GM12801 (cell line): ENCODE measurements around the gene TMEM187.

ENCODE experiments used
- TF ChIP-seq, protein P1 (sequence below): IDR thresholded peaks from one replicate; pipeline ENCODE4 v1.5.1; 2011; ENCODE audit warnings: control low read depth; ENCODE audit not compliant: insufficient read length; ENCODE audit errors: extremely low read depth

The TMEM187 gene

DNA sequence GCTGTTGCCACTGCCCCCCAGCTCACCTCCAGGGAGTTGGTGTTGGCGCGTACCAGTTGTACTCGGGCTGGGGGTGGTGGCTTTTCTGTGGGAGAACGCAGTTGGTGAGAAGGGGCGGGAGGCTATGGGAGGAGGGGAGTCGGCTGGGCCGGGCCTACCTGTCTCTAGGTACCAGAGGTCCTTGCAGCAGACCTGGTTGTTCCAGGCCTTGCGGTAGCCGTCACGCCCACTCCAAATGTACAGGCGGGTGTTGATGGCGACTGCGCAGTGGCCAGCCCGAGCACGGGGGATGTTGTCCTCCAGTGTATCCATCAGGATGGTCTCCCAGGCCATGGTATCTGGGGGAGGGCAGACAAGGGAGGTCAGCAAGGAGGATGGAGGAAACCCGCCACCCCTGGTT lies 12.5 kb upstream of the TMEM187 start:
- TF ChIP-seq, protein P1, sequence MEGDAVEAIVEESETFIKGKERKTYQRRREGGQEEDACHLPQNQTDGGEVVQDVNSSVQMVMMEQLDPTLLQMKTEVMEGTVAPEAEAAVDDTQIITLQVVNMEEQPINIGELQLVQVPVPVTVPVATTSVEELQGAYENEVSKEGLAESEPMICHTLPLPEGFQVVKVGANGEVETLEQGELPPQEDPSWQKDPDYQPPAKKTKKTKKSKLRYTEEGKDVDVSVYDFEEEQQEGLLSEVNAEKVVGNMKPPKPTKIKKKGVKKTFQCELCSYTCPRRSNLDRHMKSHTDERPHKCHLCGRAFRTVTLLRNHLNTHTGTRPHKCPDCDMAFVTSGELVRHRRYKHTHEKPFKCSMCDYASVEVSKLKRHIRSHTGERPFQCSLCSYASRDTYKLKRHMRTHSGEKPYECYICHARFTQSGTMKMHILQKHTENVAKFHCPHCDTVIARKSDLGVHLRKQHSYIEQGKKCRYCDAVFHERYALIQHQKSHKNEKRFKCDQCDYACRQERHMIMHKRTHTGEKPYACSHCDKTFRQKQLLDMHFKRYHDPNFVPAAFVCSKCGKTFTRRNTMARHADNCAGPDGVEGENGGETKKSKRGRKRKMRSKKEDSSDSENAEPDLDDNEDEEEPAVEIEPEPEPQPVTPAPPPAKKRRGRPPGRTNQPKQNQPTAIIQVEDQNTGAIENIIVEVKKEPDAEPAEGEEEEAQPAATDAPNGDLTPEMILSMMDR: no peak

DNA sequence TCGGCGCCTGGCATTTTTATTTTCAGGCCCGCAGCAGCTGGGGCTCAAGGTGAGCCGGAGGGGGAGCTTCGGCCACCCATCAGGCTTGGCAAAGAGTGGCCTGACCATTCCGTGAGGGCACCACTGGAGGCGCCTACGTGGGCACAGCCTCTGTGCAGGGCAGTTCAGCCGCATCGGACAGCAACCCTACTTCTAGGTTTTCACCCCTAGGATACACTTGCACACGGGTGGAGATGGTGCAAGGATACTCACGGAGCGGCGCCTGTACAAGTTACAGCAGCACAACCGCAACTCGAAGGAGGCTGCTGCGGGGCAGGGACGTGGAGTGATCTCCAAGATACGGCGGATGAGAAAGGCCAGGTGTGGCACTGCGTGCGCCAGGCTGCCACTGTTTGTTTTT lies 11.8 kb upstream of the TMEM187 start:
- TF ChIP-seq, protein P1: no peak

DNA sequence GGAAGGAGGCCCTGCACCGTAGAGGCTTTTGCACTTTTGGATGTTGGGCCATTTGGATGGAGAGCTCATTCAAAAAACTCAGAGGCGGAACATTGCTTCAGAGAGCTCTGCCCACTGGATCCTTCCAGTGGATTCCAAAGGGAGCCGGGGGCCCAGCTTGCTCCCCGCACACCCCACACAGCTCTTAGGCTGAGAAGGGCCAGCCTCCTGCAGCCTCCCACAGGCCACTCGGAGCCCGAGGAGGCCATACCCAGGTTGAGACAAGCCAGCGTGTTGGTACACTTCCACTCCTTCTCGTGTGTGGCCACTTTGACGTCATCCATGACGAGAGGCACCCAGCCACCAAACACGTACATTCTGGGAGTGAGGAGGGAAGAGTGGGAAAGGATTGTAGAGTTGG lies 11.3 kb upstream of the TMEM187 start:
- TF ChIP-seq, protein P1: no peak

DNA sequence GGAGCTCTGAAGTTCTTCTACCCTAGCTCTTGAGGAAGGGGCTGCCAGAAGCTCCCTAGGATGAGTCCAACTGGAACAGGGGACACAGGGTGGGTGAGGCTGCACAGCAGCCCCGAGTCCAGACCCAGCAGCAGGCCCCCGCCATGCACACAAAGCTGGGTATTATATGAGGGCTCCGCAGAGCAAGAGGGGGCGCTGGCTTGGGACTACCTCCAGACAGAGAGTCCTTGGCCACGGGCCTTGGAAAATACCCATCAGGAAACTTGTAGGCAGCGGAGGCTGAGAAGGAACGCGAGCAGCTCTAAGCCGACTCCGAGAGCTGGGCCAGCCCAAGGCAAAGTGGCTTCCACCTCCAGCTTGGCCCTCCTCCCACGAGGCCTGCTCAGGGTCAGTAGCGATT lies 9.0 kb upstream of the TMEM187 start:
- TF ChIP-seq, protein P1: no peak

DNA sequence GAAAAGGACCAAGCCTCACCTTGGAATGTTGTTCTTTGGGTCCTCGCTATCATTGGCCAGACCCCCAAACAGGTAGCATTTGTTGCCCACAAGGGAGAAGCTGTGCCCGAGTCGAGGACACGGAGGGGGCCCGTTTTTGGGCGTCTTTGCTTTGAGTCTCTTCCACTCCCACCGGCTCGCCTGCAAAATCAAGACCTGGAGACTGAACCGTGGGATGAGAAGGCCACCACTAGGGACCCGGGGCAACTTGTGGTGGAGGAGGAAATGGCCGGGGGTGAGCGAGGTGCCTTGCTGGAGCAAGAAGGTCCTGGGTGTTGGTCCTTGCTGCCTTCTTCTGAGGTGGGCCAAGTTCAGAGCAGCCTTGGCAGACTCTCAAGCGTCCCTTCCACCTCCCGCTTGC lies 8.4 kb upstream of the TMEM187 start:
- TF ChIP-seq, protein P1: no peak

DNA sequence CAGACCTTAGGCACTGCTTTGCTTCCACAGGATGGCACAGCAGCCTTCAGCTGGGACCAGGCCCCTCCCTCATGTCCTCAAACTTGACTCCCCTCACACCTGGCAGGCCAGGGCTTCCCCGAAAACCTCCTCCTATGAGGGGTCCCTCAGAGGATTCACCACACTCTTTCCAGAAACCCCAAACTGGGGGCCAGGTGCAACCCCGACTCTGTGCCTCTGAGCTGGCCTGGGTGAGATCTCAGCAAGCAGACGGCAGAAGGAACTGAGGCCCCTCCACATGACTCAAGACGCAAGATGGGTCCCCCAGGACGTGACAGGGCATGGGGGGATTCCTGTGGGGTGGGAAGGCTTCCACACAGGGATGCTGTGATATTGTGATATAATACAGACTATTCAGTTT lies 7.1 kb upstream of the TMEM187 start:
- TF ChIP-seq, protein P1: no peak

DNA sequence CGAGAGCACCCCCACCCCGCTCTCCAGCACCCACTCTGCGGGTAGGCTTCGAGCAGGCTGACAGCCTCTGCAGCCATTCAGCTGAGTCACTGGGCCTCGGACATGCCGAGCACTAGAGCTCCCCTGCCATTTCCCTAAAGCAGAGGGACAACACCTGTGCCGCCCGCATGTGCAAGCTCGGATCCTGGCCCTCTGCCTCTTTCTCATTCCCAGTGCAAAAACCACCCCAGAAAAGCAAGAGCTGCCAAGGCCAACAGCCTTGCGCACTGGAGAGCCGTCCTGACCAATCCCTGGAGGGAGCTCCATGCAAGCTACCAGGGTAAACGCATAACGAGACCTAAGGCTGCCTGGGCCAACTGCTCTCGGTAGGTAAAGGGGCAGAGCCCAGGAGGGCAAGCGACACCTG lies 6.3 kb upstream of the TMEM187 start:
- TF ChIP-seq, protein P1: no peak
